Liver (tissue), 9 donors: Measurements from ENCODE around the gene RASA3. TPM values are rescaled to one million over a fixed set of nuclear protein-coding genes. Genes with fewer than 3 reads are reported as not detected.

ENCODE experiments used
- DNase-seq: peaks from one replicate; pipeline ENCODE4 v3.0.0-alpha.2; 2017; ENCODE audit warnings: low spot score
- H3K27ac ChIP-seq, 2 donors: one replicate each; pipeline ENCODE4 v1.7.0; 2013; ENCODE audit warnings: inconsistent platforms in 2 of 2, low read length in 2 of 2, control low read depth in 1 of 2, low read depth in 1 of 2, mild to moderate bottlenecking in 1 of 2
- H3K27me3 ChIP-seq, 4 donors: one replicate each; pipeline versions ENCODE4 v1.6.1 to v1.7.0; 2013; ENCODE audit warnings: low read length in 3 of 4, inconsistent platforms in 1 of 4, mild to moderate bottlenecking in 1 of 4, moderate library complexity in 1 of 4; ENCODE audit not compliant: control insufficient read depth in 4 of 4, insufficient read depth in 4 of 4
- H3K36me3 ChIP-seq, 4 donors: one replicate each; pipeline versions ENCODE4 v1.6.1 to v1.7.0; 2013; ENCODE audit warnings: low read length in 3 of 4, mild to moderate bottlenecking in 3 of 4, low read depth in 1 of 4, moderate library complexity in 1 of 4; ENCODE audit not compliant: control insufficient read depth in 4 of 4, insufficient read depth in 3 of 4
- H3K4me1 ChIP-seq, 4 donors: one replicate each; pipeline versions ENCODE4 v1.6.1 to v1.7.0; 2013; ENCODE audit warnings: low read length in 3 of 4, mild to moderate bottlenecking in 3 of 4, moderate library complexity in 1 of 4; ENCODE audit not compliant: control insufficient read depth in 4 of 4, insufficient read depth in 4 of 4
- H3K4me3 ChIP-seq, 3 donors: one replicate each; pipeline versions ENCODE4 v1.6.1 to v1.7.0; 2013; ENCODE audit warnings: low read length in 3 of 3, control low read depth in 1 of 3, low read depth in 1 of 3, mild to moderate bottlenecking in 1 of 3
- H3K9ac ChIP-seq, 2 donors: one replicate each; pipeline ENCODE4 v1.7.0; 2013; ENCODE audit warnings: low read length in 2 of 2, mild to moderate bottlenecking in 2 of 2, moderate library complexity in 2 of 2, control low read depth in 1 of 2, low read depth in 1 of 2
- H3K9me3 ChIP-seq, 4 donors: one replicate each; pipeline versions ENCODE4 v1.6.1 to v1.7.0; 2013; ENCODE audit warnings: low read length in 3 of 4; ENCODE audit not compliant: control insufficient read depth in 4 of 4
- EGR1 ChIP-seq, 2 donors: IDR thresholded peaks; 2 replicates each; pipeline ENCODE4 v1.6.1; 2016 to 2018; ENCODE audit warnings: antibody characterized with exemption in 2 of 2, low read depth in 2 of 2
- FOXA1 ChIP-seq: IDR thresholded peaks from 2 replicates; pipeline ENCODE4 v1.6.1; 2016; ENCODE audit warnings: antibody characterized with exemption
- FOXA2 ChIP-seq: IDR thresholded peaks from 2 replicates; pipeline ENCODE4 v1.6.1; 2016; ENCODE audit warnings: antibody characterized with exemption
- GABPA ChIP-seq, 2 donors: IDR thresholded peaks in 1 of 2; conservative IDR thresholded peaks in 1 of 2; 2 replicates each; pipeline ENCODE4 v1.6.1; 2016; ENCODE audit warnings: antibody characterized with exemption in 2 of 2, mild to moderate bottlenecking in 1 of 2, moderate library complexity in 1 of 2
- HNF4A ChIP-seq, 2 donors: conservative IDR thresholded peaks; 2 replicates each; pipeline ENCODE4 v1.6.1; 2016; ENCODE audit warnings: antibody characterized with exemption in 2 of 2, mild to moderate bottlenecking in 2 of 2
- HNF4G ChIP-seq: IDR thresholded peaks from 2 replicates; pipeline ENCODE4 v1.6.1; 2016; ENCODE audit warnings: antibody characterized with exemption
- JUND ChIP-seq, 2 donors: IDR thresholded peaks; 2 replicates each; pipeline ENCODE4 v1.6.1; 2016; ENCODE audit warnings: antibody characterized with exemption in 2 of 2
- NR2F2 ChIP-seq: IDR thresholded peaks from 2 replicates; pipeline ENCODE4 v1.6.1; 2016; ENCODE audit warnings: antibody characterized with exemption
- RAD21 ChIP-seq, 2 donors: IDR thresholded peaks; 2 replicates each; pipeline ENCODE4 v1.6.1; 2016; ENCODE audit warnings: antibody characterized with exemption in 2 of 2, mild to moderate bottlenecking in 2 of 2
- RXRA ChIP-seq, 2 donors: IDR thresholded peaks; 2 replicates each; pipeline ENCODE4 v1.6.1; 2017 to 2018; ENCODE audit warnings: antibody characterized with exemption in 2 of 2, mild to moderate bottlenecking in 1 of 2
- TAF1 ChIP-seq: conservative IDR thresholded peaks from 2 replicates; pipeline ENCODE4 v1.6.1; 2016; ENCODE audit warnings: antibody characterized with exemption, mild to moderate bottlenecking
- WGBS: extraction: QIAGEN DNeasy Blood & Tissue Kit; methylation state at CpG from one replicate; pipeline ENCODE4 v1.1.7; 2013; 5-methylcytosine and 5-hydroxymethylcytosine counted together
- polyA plus RNA-seq, 2 donors: library from polyadenylated mRNA; stranded (reverse) in 1 of 2; unstranded in 1 of 2; fragments of 200-250 nt in 1 of 2; fragments of >200 nt in 1 of 2; fragmentation: Nextera tagmentation in 1 of 2; extraction: Ambion mirVana in 1 of 2; gene quantifications; one replicate each; pipeline versions ENCODE4 v1.2.1 to v1.2.3, GENCODE V29; 2013 to 2015
- total RNA-seq, 2 donors: library from RNA; depleted of rRNA; stranded (reverse); fragments of >200 nt; gene quantifications; one replicate each; pipeline ENCODE4 v1.2.3, GENCODE V29; 2014
- TF ChIP-seq, protein P1 (sequence below): IDR thresholded peaks from 2 replicates; pipeline ENCODE4 v1.6.1; 2016; ENCODE audit warnings: antibody characterized with exemption
- TF ChIP-seq, protein P2 (sequence below): IDR thresholded peaks from 2 replicates; pipeline ENCODE4 v1.6.1; 2016; ENCODE audit warnings: antibody characterized with exemption
- TF ChIP-seq, protein P3 (sequence below): fragments of 150-350 bp; IDR thresholded peaks from 2 replicates; pipeline ENCODE4 v1.5.1; 2017; ENCODE audit warnings: improper control_type of control experiment, low read depth, low read length; ENCODE audit not compliant: missing input control
- TF ChIP-seq, protein P4 (sequence below): IDR thresholded peaks from 2 replicates; pipeline ENCODE4 v1.6.1; 2016; ENCODE audit warnings: antibody characterized with exemption, mild to moderate bottlenecking
- TF ChIP-seq, protein P5 (sequence below): IDR thresholded peaks from 2 replicates; pipeline ENCODE4 v1.6.1; 2016; ENCODE audit warnings: antibody characterized with exemption
- donor health status: healthy.
- donor health status: healthy.
- donor health status: healthy.
- donor health status: healthy.
- donor health status: healthy.

The RASA3 gene
- total and polyA plus RNA-seq, 4 donors: 0.64 to 5.9 (median 3.8) TPM

DNA sequence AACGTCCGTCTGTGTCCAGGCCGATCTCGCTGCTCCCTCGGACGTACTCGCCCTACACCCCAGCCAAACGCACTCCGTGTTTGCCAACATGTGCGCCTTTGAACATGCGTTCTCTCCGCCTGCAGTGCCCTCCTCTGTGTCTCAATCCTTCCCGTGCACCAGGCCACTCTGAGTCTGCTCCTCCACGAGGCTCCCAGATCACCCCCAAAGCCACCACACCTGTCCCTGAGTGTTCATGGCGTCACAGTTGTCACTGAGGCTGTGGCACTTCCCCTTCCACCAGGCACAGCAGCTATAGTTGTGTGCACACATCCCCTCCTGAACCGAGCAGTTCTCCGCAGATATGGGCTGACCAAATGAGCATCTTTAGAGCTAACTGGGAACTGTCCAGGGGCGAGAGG, 35.6 kb downstream of the RASA3 start:
- Histone ChIP-seq H3K36me3 (no peaks in the 10 kb centered on the region), H3K27ac (no peak overlapping the region), H3K9ac (no peak overlapping the region), H3K4me3 (no peak overlapping the region), H3K4me1 (no peaks in the 10 kb centered on the region), H3K27me3 (no peaks in the 10 kb centered on the region), H3K9me3 (peaks cover 0 to 3% (median 0%) of the 10 kb centered on the region in 4 donors)
- TF ChIP-seq RAD21 (IDR thresholded peaks at IDR 0.05): no peak
- TF ChIP-seq, protein P1, sequence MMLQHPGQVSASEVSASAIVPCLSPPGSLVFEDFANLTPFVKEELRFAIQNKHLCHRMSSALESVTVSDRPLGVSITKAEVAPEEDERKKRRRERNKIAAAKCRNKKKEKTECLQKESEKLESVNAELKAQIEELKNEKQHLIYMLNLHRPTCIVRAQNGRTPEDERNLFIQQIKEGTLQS: no peak
- TF ChIP-seq, protein P2, sequence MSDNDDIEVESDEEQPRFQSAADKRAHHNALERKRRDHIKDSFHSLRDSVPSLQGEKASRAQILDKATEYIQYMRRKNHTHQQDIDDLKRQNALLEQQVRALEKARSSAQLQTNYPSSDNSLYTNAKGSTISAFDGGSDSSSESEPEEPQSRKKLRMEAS: no peak
- TF ChIP-seq JUND (IDR thresholded peaks at IDR 0.05): no peak
- TF ChIP-seq, protein P3, sequence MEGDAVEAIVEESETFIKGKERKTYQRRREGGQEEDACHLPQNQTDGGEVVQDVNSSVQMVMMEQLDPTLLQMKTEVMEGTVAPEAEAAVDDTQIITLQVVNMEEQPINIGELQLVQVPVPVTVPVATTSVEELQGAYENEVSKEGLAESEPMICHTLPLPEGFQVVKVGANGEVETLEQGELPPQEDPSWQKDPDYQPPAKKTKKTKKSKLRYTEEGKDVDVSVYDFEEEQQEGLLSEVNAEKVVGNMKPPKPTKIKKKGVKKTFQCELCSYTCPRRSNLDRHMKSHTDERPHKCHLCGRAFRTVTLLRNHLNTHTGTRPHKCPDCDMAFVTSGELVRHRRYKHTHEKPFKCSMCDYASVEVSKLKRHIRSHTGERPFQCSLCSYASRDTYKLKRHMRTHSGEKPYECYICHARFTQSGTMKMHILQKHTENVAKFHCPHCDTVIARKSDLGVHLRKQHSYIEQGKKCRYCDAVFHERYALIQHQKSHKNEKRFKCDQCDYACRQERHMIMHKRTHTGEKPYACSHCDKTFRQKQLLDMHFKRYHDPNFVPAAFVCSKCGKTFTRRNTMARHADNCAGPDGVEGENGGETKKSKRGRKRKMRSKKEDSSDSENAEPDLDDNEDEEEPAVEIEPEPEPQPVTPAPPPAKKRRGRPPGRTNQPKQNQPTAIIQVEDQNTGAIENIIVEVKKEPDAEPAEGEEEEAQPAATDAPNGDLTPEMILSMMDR: no peak
- TF ChIP-seq FOXA2: no peak
- no peak for TF ChIP-seq GABPA (IDR thresholded peaks at IDR 0.05 in 1 of 2, conservative IDR thresholded peaks at IDR 0.05 in 1 of 2)
- TF ChIP-seq TAF1: no peak
- TF ChIP-seq NR2F2: no peak
- TF ChIP-seq EGR1 (IDR thresholded peaks at IDR 0.05; ENCODE audit: low read depth in 2 of 2): no peak
- no peak for TF ChIP-seq HNF4A (conservative IDR thresholded peaks at IDR 0.05)
- TF ChIP-seq, protein P4, sequence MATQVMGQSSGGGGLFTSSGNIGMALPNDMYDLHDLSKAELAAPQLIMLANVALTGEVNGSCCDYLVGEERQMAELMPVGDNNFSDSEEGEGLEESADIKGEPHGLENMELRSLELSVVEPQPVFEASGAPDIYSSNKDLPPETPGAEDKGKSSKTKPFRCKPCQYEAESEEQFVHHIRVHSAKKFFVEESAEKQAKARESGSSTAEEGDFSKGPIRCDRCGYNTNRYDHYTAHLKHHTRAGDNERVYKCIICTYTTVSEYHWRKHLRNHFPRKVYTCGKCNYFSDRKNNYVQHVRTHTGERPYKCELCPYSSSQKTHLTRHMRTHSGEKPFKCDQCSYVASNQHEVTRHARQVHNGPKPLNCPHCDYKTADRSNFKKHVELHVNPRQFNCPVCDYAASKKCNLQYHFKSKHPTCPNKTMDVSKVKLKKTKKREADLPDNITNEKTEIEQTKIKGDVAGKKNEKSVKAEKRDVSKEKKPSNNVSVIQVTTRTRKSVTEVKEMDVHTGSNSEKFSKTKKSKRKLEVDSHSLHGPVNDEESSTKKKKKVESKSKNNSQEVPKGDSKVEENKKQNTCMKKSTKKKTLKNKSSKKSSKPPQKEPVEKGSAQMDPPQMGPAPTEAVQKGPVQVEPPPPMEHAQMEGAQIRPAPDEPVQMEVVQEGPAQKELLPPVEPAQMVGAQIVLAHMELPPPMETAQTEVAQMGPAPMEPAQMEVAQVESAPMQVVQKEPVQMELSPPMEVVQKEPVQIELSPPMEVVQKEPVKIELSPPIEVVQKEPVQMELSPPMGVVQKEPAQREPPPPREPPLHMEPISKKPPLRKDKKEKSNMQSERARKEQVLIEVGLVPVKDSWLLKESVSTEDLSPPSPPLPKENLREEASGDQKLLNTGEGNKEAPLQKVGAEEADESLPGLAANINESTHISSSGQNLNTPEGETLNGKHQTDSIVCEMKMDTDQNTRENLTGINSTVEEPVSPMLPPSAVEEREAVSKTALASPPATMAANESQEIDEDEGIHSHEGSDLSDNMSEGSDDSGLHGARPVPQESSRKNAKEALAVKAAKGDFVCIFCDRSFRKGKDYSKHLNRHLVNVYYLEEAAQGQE: no peak
- TF ChIP-seq, protein P5, sequence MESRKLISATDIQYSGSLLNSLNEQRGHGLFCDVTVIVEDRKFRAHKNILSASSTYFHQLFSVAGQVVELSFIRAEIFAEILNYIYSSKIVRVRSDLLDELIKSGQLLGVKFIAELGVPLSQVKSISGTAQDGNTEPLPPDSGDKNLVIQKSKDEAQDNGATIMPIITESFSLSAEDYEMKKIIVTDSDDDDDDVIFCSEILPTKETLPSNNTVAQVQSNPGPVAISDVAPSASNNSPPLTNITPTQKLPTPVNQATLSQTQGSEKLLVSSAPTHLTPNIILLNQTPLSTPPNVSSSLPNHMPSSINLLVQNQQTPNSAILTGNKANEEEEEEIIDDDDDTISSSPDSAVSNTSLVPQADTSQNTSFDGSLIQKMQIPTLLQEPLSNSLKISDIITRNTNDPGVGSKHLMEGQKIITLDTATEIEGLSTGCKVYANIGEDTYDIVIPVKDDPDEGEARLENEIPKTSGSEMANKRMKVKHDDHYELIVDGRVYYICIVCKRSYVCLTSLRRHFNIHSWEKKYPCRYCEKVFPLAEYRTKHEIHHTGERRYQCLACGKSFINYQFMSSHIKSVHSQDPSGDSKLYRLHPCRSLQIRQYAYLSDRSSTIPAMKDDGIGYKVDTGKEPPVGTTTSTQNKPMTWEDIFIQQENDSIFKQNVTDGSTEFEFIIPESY: no peak
- DNase-seq: no peak
- 85% methylated on average over 18 of the region's 18 CpGs for WGBS

DNA sequence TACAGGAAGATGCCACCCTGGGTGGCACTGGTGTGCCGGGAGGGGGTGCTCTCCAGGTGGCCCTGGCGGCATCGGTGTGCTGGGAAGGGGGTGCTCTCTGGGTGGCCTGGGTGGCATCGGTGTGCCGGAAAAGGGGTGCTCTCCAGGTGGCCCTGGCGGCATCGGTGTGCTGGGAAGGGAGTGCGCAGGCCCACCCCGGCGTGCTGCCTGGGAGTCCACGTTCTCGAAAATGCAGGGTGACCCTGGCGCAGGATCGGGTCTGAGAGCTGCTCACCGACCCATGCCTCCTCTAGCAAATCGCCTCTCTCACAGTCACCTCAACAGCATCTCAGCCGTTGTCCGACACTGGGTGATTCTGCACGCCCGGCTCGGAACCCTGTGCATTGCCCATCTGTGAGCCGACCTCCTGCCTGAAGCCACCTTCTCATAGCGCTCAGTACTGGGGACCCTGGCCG, 36.4 kb downstream of the RASA3 start:
- H3K4me3 ChIP-seq: no peak overlapping the region
- H3K36me3 ChIP-seq: no peaks in the 10 kb centered on the region
- H3K9ac ChIP-seq: no peak overlapping the region
- H3K27me3 ChIP-seq: no peaks in the 10 kb centered on the region
- no peak for DNase-seq
- WGBS: 91% methylated on average over 24 of the region's 24 CpGs
- peaks cover under 1 to 5% (median 4%) of the 10 kb centered on the region in 4 donors for H3K9me3 ChIP-seq
- no peak overlapping the region for H3K27ac ChIP-seq
- H3K4me1 ChIP-seq: no peaks in the 10 kb centered on the region
- TF ChIP-seq, protein P4: no peak
- TF ChIP-seq FOXA1 (no peak), NR2F2 (no peak), HNF4A (conservative IDR thresholded peaks at IDR 0.05) (no peak), RXRA (IDR thresholded peaks at IDR 0.05) (no peak), JUND (IDR thresholded peaks at IDR 0.05) (no peak), EGR1 (IDR thresholded peaks at IDR 0.05; ENCODE audit: low read depth in 2 of 2) (no peak), FOXA2 (no peak), RAD21 (IDR thresholded peaks at IDR 0.05) (no peak), HNF4G (no peak)
- TF ChIP-seq, protein P5: no peak
- TF ChIP-seq, protein P1: no peak
- TF ChIP-seq, protein P2: no peak
